T-helper 1 cell treated with Interleukin-12 subunit alpha and Interleukin-12 subunit beta and Interleukin-4 antibody, amounts not matched to agents 30 μg/mL and 1 μg/mL, for 36 hours (primary cell): Measurements from ENCODE around the gene ZNF629.

Experiments
- H3K27ac Mint-ChIP-seq: one replicate; pipeline ENCODE4 v1.8.0; 2021; ENCODE audit warnings: mild to moderate bottlenecking, mixed read lengths
- H3K27me3 Mint-ChIP-seq: one replicate; pipeline ENCODE4 v1.8.0; 2021; ENCODE audit warnings: low read depth, mixed read lengths
- H3K36me3 Mint-ChIP-seq: one replicate; pipeline ENCODE4 v1.8.0; 2021; ENCODE audit warnings: low read depth, mixed read lengths
- H3K4me1 Mint-ChIP-seq: one replicate; pipeline ENCODE4 v1.8.0; 2021; ENCODE audit warnings: low read depth, mixed read lengths
- H3K4me3 Mint-ChIP-seq: one replicate; pipeline ENCODE4 v1.8.0; 2021; ENCODE audit warnings: mild to moderate bottlenecking, moderate library complexity, mixed read lengths
- H3K9me3 Mint-ChIP-seq: one replicate; pipeline ENCODE4 v1.8.0; 2021; ENCODE audit warnings: mixed read lengths

ZNF629 gene

GRCh38 chr16:30750876-30751465, 36.0 kb downstream of the ZNF629 start:
- Mint-ChIP-seq H3K36me3 (peaks cover 15% of the 10 kb centered on the region), H3K9me3 (no peaks in the 10 kb centered on the region), H3K4me1 (peaks cover 24% of the 10 kb centered on the region), H3K27ac (no peak overlapping the region), H3K27me3 (no peaks in the 10 kb centered on the region), H3K4me3 (no peak overlapping the region)

GRCh38 chr16:30750201-30750600, 36.8 kb downstream of the ZNF629 start:
- Mint-ChIP-seq H3K4me3 (no peak overlapping the region), H3K27ac (no peak overlapping the region), H3K36me3 (peaks cover 13% of the 10 kb centered on the region), H3K4me1 (peaks cover 24% of the 10 kb centered on the region), H3K9me3 (no peaks in the 10 kb centered on the region), H3K27me3 (no peaks in the 10 kb centered on the region)

- Mint-ChIP-seq H3K36me3 (peaks cover 21% of the 10 kb centered on the region), H3K9me3 (no peaks in the 10 kb centered on the region), H3K4me3 (peak overlapping the region; percentile 95), H3K27ac (peak overlapping the region; percentile 88), H3K27me3 (no peaks in the 10 kb centered on the region), H3K4me1 (peaks cover 24% of the 10 kb centered on the region)
Observed at GRCh38 chr16:30748634-30749445, 38.2 kb downstream of the ZNF629 start.

- Mint-ChIP-seq H3K27ac (peak within 1 kb of the TSS; percentile 88), H3K9me3 (no peaks in the 10 kb centered on the region), H3K36me3 (peaks cover 23% of the 10 kb centered on the region), H3K27me3 (no peaks in the 10 kb centered on the region), H3K4me1 (peaks cover 24% of the 10 kb centered on the region), H3K4me3 (peak within 1 kb of the TSS; percentile 95)
Observed at GRCh38 chr16:30747799-30748633, 39.0 kb downstream of the ZNF629 start, which contains the start of gene PHKG2. Gene PHKG2, plus strand, starts transcription at chr16:30748425. Its CDS starts 396 bp downstream, at chr16:30748821.

- H3K36me3 Mint-ChIP-seq: peaks cover 23% of the 10 kb centered on the region
Observed at GRCh38 chr16:30747331-30747730, 39.7 kb downstream of the ZNF629 start.

GRCh38 chr16:30746638-30747175, 40.3 kb downstream of the ZNF629 start:
- peaks cover 24% of the 10 kb centered on the region for H3K4me1 Mint-ChIP-seq
- no peaks in the 10 kb centered on the region for H3K27me3 Mint-ChIP-seq
- H3K4me3 Mint-ChIP-seq: no peak overlapping the region
- no peaks in the 10 kb centered on the region for H3K9me3 Mint-ChIP-seq
- H3K27ac Mint-ChIP-seq: no peak overlapping the region
- H3K36me3 Mint-ChIP-seq: peaks cover 29% of the 10 kb centered on the region

More at GRCh38 chr16:30747331-30747730, 39.7 kb downstream of the ZNF629 start:
- peaks cover 24% of the 10 kb centered on the region for H3K4me1 Mint-ChIP-seq
- no peaks in the 10 kb centered on the region for H3K9me3 Mint-ChIP-seq
- H3K27me3 Mint-ChIP-seq: no peaks in the 10 kb centered on the region
- H3K4me3 Mint-ChIP-seq: peak overlapping the region; percentile 87
- peak overlapping the region; percentile 86 for H3K27ac Mint-ChIP-seq

GRCh38 chr16:30745082-30745481, 41.9 kb downstream of the ZNF629 start:
- Mint-ChIP-seq H3K4me1 (peaks cover 26% of the 10 kb centered on the region), H3K4me3 (no peak overlapping the region), H3K9me3 (no peaks in the 10 kb centered on the region), H3K27ac (no peak overlapping the region), H3K36me3 (peaks cover 33% of the 10 kb centered on the region), H3K27me3 (no peaks in the 10 kb centered on the region)

GRCh38 chr16:30744183-30744582, 42.8 kb downstream of the ZNF629 start:
- Mint-ChIP-seq H3K36me3 (peaks cover 33% of the 10 kb centered on the region), H3K4me3 (no peak overlapping the region), H3K9me3 (no peaks in the 10 kb centered on the region), H3K27me3 (no peaks in the 10 kb centered on the region), H3K27ac (no peak overlapping the region), H3K4me1 (peaks cover 20% of the 10 kb centered on the region)

- Mint-ChIP-seq H3K27me3 (no peaks in the 10 kb centered on the region), H3K4me3 (no peak overlapping the region), H3K27ac (no peak overlapping the region), H3K4me1 (peaks cover 19% of the 10 kb centered on the region), H3K36me3 (peaks cover 35% of the 10 kb centered on the region), H3K9me3 (no peaks in the 10 kb centered on the region)
Observed at GRCh38 chr16:30743716-30744115, 43.3 kb downstream of the ZNF629 start.

GRCh38 chr16:30741461-30741914, 45.5 kb downstream of the ZNF629 start:
- peaks cover 50% of the 10 kb centered on the region for H3K36me3 Mint-ChIP-seq
- no peaks in the 10 kb centered on the region for H3K27me3 Mint-ChIP-seq
- H3K4me3 Mint-ChIP-seq: no peak overlapping the region
- H3K4me1 Mint-ChIP-seq: peaks cover 12% of the 10 kb centered on the region
- no peaks in the 10 kb centered on the region for H3K9me3 Mint-ChIP-seq
- no peak overlapping the region for H3K27ac Mint-ChIP-seq

- no peaks in the 10 kb centered on the region for H3K9me3 Mint-ChIP-seq
- H3K27ac Mint-ChIP-seq: no peak overlapping the region
- H3K4me3 Mint-ChIP-seq: no peak overlapping the region
- H3K36me3 Mint-ChIP-seq: peaks cover 54% of the 10 kb centered on the region
- peaks cover 12% of the 10 kb centered on the region for H3K4me1 Mint-ChIP-seq
- no peaks in the 10 kb centered on the region for H3K27me3 Mint-ChIP-seq
Observed at GRCh38 chr16:30740364-30741251, 46.4 kb downstream of the ZNF629 start.

- H3K36me3 Mint-ChIP-seq: peaks cover 53% of the 10 kb centered on the region
- H3K9me3 Mint-ChIP-seq: no peaks in the 10 kb centered on the region
- H3K27ac Mint-ChIP-seq: no peak overlapping the region
Observed at GRCh38 chr16:30738984-30739951, 47.7 kb downstream of the ZNF629 start.

More at GRCh38 chr16:30738984-30739951, 47.7 kb downstream of the ZNF629 start:
- Mint-ChIP-seq H3K27me3 (no peaks in the 10 kb centered on the region), H3K4me3 (no peak overlapping the region), H3K4me1 (peaks cover 12% of the 10 kb centered on the region)
